HG02943 (cell line): ENCODE measurements around the gene FLNC.

Experiments used
- ATAC-seq: cut with Tn5 transposase; IDR thresholded peaks from one replicate; pipeline ENCODE4 v1.9.1; 2021; ENCODE audit warnings: mild to moderate bottlenecking, low read depth, moderate library complexity; ENCODE audit not compliant: unreplicated experiment

The FLNC gene

GRCh38 chr7:128906766-128907559, 76.8 kb downstream of the FLNC start:
- no peak for ATAC-seq
